Transverse colon (tissue), 4 donors: ENCODE results near the gene KAZN. TPM values are rescaled to one million over a fixed set of nuclear protein-coding genes. Genes with fewer than 3 reads are reported as not detected.

Source experiments
- DNase-seq: peaks from one replicate; pipeline ENCODE4 v3.0.0-alpha.2; 2019
- H3K27ac ChIP-seq, 4 donors: fragments of 200-600 bp; sonication (generic); 2 replicates each; pipeline ENCODE4 v1.5.1; 2016 to 2018; ENCODE audit warnings: inconsistent platforms in 4 of 4
- H3K27me3 ChIP-seq: fragments of 200-600 bp; sonication (generic); 2 replicates; pipeline ENCODE4 v1.5.1; 2017; ENCODE audit warnings: inconsistent platforms
- H3K36me3 ChIP-seq, 4 donors: fragments of 200-600 bp; sonication (generic); 2 replicates each; pipeline ENCODE4 v1.5.1; 2017 to 2019; ENCODE audit warnings: inconsistent platforms in 4 of 4
- H3K4me1 ChIP-seq, 4 donors: fragments of 200-600 bp; sonication (generic); 2 replicates each; pipeline ENCODE4 v1.5.1; 2017 to 2020; ENCODE audit warnings: inconsistent platforms in 4 of 4
- H3K4me3 ChIP-seq, 4 donors: fragments of 200-600 bp; sonication (generic); 1 replicate in 1 of 4; 2 replicates in 3 of 4; pipeline versions ENCODE4 v1.5.1 to v1.6.1; 2017 to 2019; ENCODE audit warnings: inconsistent platforms in 4 of 4
- H3K9me3 ChIP-seq, 2 donors: fragments of 200-600 bp; sonication (generic); 2 replicates each; pipeline ENCODE4 v1.5.1; 2017 to 2019; ENCODE audit warnings: inconsistent platforms in 2 of 2
- CTCF ChIP-seq, 5 experiments: fragments of 200-600 bp in 3 of 5; fragments of 450-650 bp in 2 of 5; sonication (generic) in 3 of 5; IDR thresholded peaks; 1 replicate in 2 of 5; 2 replicates in 3 of 5; pipeline ENCODE4 v1.5.1; 2016 to 2017; ENCODE audit warnings: antibody characterized with exemption in 5 of 5, inconsistent platforms in 3 of 5, mild to moderate bottlenecking in 2 of 5, moderate library complexity in 1 of 5
- EP300 ChIP-seq: sonication (generic); formaldehyde crosslinking; IDR thresholded peaks from one replicate; pipeline ENCODE4 v1.6.1; 2017; ENCODE audit warnings: antibody characterized with exemption, low read depth
- POLR2A ChIP-seq: fragments of 450-650 bp; IDR thresholded peaks from one replicate; pipeline ENCODE4 v1.6.1; 2016; ENCODE audit warnings: antibody characterized with exemption, mild to moderate bottlenecking, moderate library complexity
- POLR2AphosphoS5 ChIP-seq, 3 donors: sonication (generic); formaldehyde crosslinking; IDR thresholded peaks; one replicate each; pipeline ENCODE4 v1.6.1; 2016; ENCODE audit warnings: antibody characterized with exemption in 3 of 3
- WGBS, 2 donors: methylation state at CpG; one replicate each; pipeline ENCODE4 v1.1.5; 2018; ENCODE audit warnings: low coverage in 1 of 2; 5-methylcytosine and 5-hydroxymethylcytosine counted together
- in situ Hi-C, 4 donors: fragments of 200-750 bp; cut with MboI; loops; one replicate each; pipeline versions ENCODE4 v1.15.0 to v1.15.1; 2017; ENCODE audit warnings: low sequenced_read_pairs in 3 of 4, low pct_ligation_motif_present in 1 of 4, low pct_unique_long_range_greater_than_20kb in 1 of 4
- intact Hi-C: fragments of 100-400 bp; cut with DNase I; formaldehyde crosslinking; loops from one replicate; pipeline ENCODE4 v1.15.1; 2023; ENCODE audit warnings: low total_unique reads
- total RNA-seq, 4 donors: library from RNA; depleted of rRNA; stranded (reverse); fragments of >200 nt; gene quantifications; one replicate each; pipeline ENCODE4 v1.1.0, GENCODE V29; 2016

KAZN gene
- total RNA-seq, 4 donors from 2014 or later = 12.0 to 17.1 (median 16.2) TPM

DNA sequence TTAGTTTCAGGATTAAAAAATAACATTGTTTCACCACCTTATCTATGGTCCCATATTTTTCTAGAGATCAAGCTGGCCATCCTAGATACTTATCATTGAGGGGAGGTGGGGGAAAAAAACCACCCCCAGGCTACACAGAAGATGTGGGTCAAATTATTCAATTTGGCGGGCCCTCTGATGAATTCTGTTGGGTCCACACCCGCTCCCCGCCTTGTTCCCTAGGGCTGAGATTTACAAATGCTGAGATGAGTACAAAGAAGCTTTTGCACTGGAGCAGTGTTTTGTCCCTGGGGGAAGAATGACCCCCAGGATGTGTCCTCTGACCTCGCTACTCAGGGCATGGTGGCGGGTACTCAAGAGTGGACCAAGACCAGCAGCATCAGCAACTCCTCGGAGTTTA, 308.2 kb downstream of the KAZN start:
- Histone ChIP-seq H3K4me1 (no peaks in the 10 kb centered on the region), H3K9me3 (no peaks in the 10 kb centered on the region), H3K27me3 (no peaks in the 10 kb centered on the region), H3K27ac (no peak overlapping the region), H3K4me3 (no peak overlapping the region), H3K36me3 (no peaks in the 10 kb centered on the region)
- no peak for TF ChIP-seq POLR2AphosphoS5 (IDR thresholded peaks at IDR 0.05)
- no peak for TF ChIP-seq CTCF (IDR thresholded peaks at IDR 0.05)
- TF ChIP-seq EP300 = no peak
- TF ChIP-seq POLR2A = no peak
- DNase-seq = no peak
- in situ Hi-C loops (no loop called here), intact Hi-C loops (no loop called here)
- 97% methylated on average over 6 of the region's 6 CpGs; no CpG with 5 or more reads in 1 of the 2 donors for WGBS, 2 donors

DNA sequence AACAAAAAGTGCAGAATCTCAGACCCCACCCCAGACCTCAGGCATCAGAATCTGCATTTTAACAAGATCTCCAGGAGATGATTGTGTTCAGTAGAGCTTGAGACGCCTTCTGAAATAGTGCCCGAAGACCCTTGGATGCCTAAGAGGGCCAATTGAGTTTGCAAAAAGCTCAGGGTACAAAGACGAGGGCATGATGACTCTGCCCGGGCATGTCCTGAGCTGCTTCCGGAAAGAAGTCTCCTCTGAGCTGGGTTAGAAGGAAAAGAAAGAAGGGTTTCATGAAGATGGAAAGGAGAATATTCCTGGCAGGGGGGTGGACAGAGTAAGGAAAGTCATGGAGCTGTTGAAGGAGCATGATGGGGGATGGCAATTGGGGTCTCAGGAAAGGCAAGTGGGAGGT, 308.9 kb downstream of the KAZN start:
- DNase-seq = no peak
- intact Hi-C loops (no loop called here), in situ Hi-C loops (no loop called here)
- H3K9me3 ChIP-seq = no peaks in the 10 kb centered on the region
- H3K27me3 ChIP-seq = no peaks in the 10 kb centered on the region
- H3K4me1 ChIP-seq = no peaks in the 10 kb centered on the region
- no peak overlapping the region for H3K27ac ChIP-seq
- WGBS, 2 donors = 84 to 87% methylated on average over 3 to 5 of the region's 5 CpGs
- TF ChIP-seq POLR2A (no peak), CTCF (IDR thresholded peaks at IDR 0.05) (no peak), POLR2AphosphoS5 (IDR thresholded peaks at IDR 0.05) (no peak), EP300 (no peak)
- H3K4me3 ChIP-seq = no peak overlapping the region
- no peaks in the 10 kb centered on the region for H3K36me3 ChIP-seq

GRCh38 chr1:14909273-14909672, 310.8 kb downstream of the KAZN start:
- Histone ChIP-seq H3K27ac (no peak overlapping the region), H3K36me3 (no peaks in the 10 kb centered on the region), H3K27me3 (no peaks in the 10 kb centered on the region), H3K4me3 (no peak overlapping the region), H3K9me3 (no peaks in the 10 kb centered on the region), H3K4me1 (no peaks in the 10 kb centered on the region)
- TF ChIP-seq POLR2AphosphoS5 (IDR thresholded peaks at IDR 0.05) (no peak), CTCF (IDR thresholded peaks at IDR 0.05) (no peak), POLR2A (no peak), EP300 (no peak)
- WGBS, 2 donors = 92 to 93% methylated on average over 2 to 5 of the region's 5 CpGs
- intact Hi-C loops (no loop called here), in situ Hi-C loops (no loop called here)
- no peak for DNase-seq

DNA sequence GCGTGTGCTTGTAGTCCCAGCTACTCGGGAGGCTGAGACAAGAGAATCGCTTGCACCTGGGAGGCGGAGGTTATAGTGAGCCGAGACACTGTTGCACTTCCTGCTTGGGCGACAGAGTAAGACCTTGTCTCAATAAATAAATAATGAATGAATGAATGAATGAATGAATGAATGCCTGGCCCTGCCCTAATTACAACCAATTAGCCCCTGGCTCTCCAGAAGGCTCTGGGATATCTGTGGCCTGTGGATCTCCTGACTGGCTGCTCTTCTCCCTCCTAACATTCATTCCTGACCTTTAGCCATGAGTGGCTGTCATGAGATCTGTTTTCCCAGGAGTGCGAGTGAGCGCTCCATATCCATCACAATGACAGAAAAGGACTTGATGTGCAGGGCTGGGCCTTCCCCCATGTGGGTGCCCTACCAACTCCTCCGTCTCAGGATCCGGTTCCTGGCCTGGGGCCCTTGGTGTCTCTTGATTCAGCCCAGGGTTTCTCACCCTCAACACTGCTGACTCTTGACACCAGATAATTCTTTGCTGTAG, 311.5 kb downstream of the KAZN start:
- Histone ChIP-seq H3K27me3 (no peaks in the 10 kb centered on the region), H3K27ac (no peak overlapping the region), H3K36me3 (no peaks in the 10 kb centered on the region), H3K9me3 (no peaks in the 10 kb centered on the region), H3K4me3 (no peak overlapping the region), H3K4me1 (no peaks in the 10 kb centered on the region)
- 92 to 100% methylated on average over 2 to 10 of the region's 10 CpGs for WGBS, 2 donors
- no peak for DNase-seq
- intact Hi-C loops (loop anchor here (10.0 kb wide), 1 partner anchor 115 kb away; no protein-coding TSS in a partner anchor), in situ Hi-C loops (loop anchor here in 1 of 4 donors (10.0 kb wide), 1 partner anchor 115 kb away; no protein-coding TSS in a partner anchor)
- TF ChIP-seq POLR2A = no peak
- no peak for TF ChIP-seq EP300
- no peak for TF ChIP-seq CTCF (IDR thresholded peaks at IDR 0.05)
- no peak for TF ChIP-seq POLR2AphosphoS5 (IDR thresholded peaks at IDR 0.05)
